Endothelial cell of umbilical vein (primary cell): ENCODE results near the gene ZNF749. TPM values are rescaled to one million over a fixed set of nuclear protein-coding genes. Genes with fewer than 3 reads are reported as not detected.
A peak's percentile ranks its signal among the peaks of the same experiment; 100 is the strongest.

Source experiments
- BruUV-seq: library from RNA; stranded (reverse); fragments of 400-500 nt; replicated peaks from 2 replicates; lab custom pipeline; 2021; lab: Mats Ljungman, UMichigan
- CTCF ChIA-PET: fragments of 300-600, 350-600 bp; sonication (Branson Sonifier 250); formaldehyde crosslinking; loops from one replicate; lab custom pipeline; 2021; ENCODE audit warnings: antibody characterized with exemption, inconsistent platforms; lab: Charles Lee
- POLR2A ChIA-PET: fragments of 300-600, 350-600 bp; sonication (Branson Sonifier 250); formaldehyde crosslinking; loops from one replicate; lab custom pipeline; 2021; ENCODE audit warnings: antibody characterized with exemption, inconsistent platforms; lab: Charles Lee
- DNase-seq: peaks from one replicate; pipeline ENCODE4 v3.0.0-alpha.2; 2011; ENCODE audit warnings: low read depth, low spot score
- FAIRE-seq: peaks from 2 replicates; lab custom pipeline; 2011; peaks lifted over from hg19 to GRCh38; lab: Jason Lieb, UNC
- H2AFZ ChIP-seq: 2 replicates; pipeline ENCODE4 v1.6.0; 2012; ENCODE audit warnings: low read depth, low read length, control low read depth, inconsistent platforms
- H3K27ac ChIP-seq: 2 replicates; pipeline ENCODE4 v1.5.1; 2011; ENCODE audit warnings: low read depth, mild to moderate bottlenecking, control low read depth, low read length, moderate library complexity; ENCODE audit not compliant: insufficient read depth
- H3K27me3 ChIP-seq, 2 experiments: 2 replicates each; pipeline versions ENCODE4 v1.6.0 to v1.6.1; 2011; ENCODE audit warnings: low read length in 2 of 2, mixed read lengths in 1 of 2; ENCODE audit not compliant: control insufficient read depth in 2 of 2, insufficient read depth in 2 of 2
- H3K36me3 ChIP-seq, 2 experiments: 2 replicates in 1 of 2; 3 replicates in 1 of 2; pipeline ENCODE4 v1.5.1; 2011; ENCODE audit warnings: low read length in 2 of 2, mild to moderate bottlenecking in 1 of 2, moderate library complexity in 1 of 2; ENCODE audit not compliant: control insufficient read depth in 2 of 2, insufficient read depth in 2 of 2; ENCODE audit errors: extremely low read depth in 1 of 2
- H3K4me1 ChIP-seq: 3 replicates; pipeline ENCODE4 v1.5.1; 2011; ENCODE audit warnings: mild to moderate bottlenecking, low read length; ENCODE audit not compliant: control insufficient read depth, insufficient read depth; ENCODE audit errors: extremely low read depth
- H3K4me2 ChIP-seq: 2 replicates; pipeline ENCODE4 v1.6.1; 2011; ENCODE audit warnings: low read length, control low read depth, mixed read lengths; ENCODE audit not compliant: insufficient read depth
- H3K4me3 ChIP-seq, 3 experiments: fragments of 200-600 bp in 1 of 3; sonication (generic), shearing (Covaris generic) in 1 of 3; replicated peaks in 1 of 3; 2 replicates each; pipeline ENCODE4 v1.5.1; 2011 to 2016; ENCODE audit warnings: control low read depth in 3 of 3, low read length in 3 of 3, mild to moderate bottlenecking in 2 of 3, inconsistent platforms in 1 of 3, low read depth in 1 of 3, moderate library complexity in 1 of 3; ENCODE audit not compliant: insufficient read depth in 1 of 3
- H3K79me2 ChIP-seq: 2 replicates; pipeline ENCODE4 v1.6.0; 2012; ENCODE audit warnings: low read length, inconsistent platforms; ENCODE audit not compliant: control insufficient read depth, insufficient read depth
- H3K9ac ChIP-seq: replicated peaks from 2 replicates; pipeline ENCODE3; 2011; ENCODE audit warnings: low read length, control low read depth; ENCODE audit not compliant: insufficient read depth; ENCODE audit errors: extremely low read depth
- H3K9me1 ChIP-seq: replicated peaks from 3 replicates; pipeline ENCODE4 v1.6.0; 2011; ENCODE audit warnings: mild to moderate bottlenecking, low read length; ENCODE audit not compliant: control insufficient read depth, insufficient read depth; ENCODE audit errors: extremely low read depth
- H3K9me3 ChIP-seq: replicated peaks from 2 replicates; pipeline ENCODE4 v1.5.1; 2012; ENCODE audit warnings: low read length, inconsistent platforms; ENCODE audit not compliant: control insufficient read depth, insufficient read depth
- H4K20me1 ChIP-seq: replicated peaks from 2 replicates; pipeline ENCODE3; 2011; ENCODE audit warnings: mild to moderate bottlenecking, low read length; ENCODE audit not compliant: control insufficient read depth, insufficient read depth; ENCODE audit errors: extremely low read depth
- EZH2 ChIP-seq: IDR thresholded peaks from 2 replicates; pipeline ENCODE4 v1.6.1; 2012; ENCODE audit warnings: borderline replicate concordance, low read depth, mild to moderate bottlenecking, moderate library complexity, low read length, inconsistent platforms; ENCODE audit not compliant: severe bottlenecking
- FOS ChIP-seq: IDR thresholded peaks from 2 replicates; pipeline ENCODE4 v1.6.1; 2011; ENCODE audit warnings: mild to moderate bottlenecking, low read length, moderate library complexity, borderline replicate concordance; ENCODE audit not compliant: insufficient read depth
- GATA2 ChIP-seq: IDR thresholded peaks from 2 replicates; pipeline ENCODE4 v1.7.0; 2011; ENCODE audit warnings: low read depth, mild to moderate bottlenecking, moderate library complexity, mixed read lengths, low read length; ENCODE audit not compliant: insufficient read length, insufficient read depth
- JUN ChIP-seq: IDR thresholded peaks from 2 replicates; pipeline ENCODE4 v1.6.1; 2011; ENCODE audit warnings: borderline replicate concordance, low read depth; ENCODE audit not compliant: insufficient read length, insufficient read depth
- MYC ChIP-seq: IDR thresholded peaks from one replicate; pipeline ENCODE4 v1.6.1; 2011; ENCODE audit warnings: mild to moderate bottlenecking, low read depth, low read length
- POLR2A ChIP-seq: IDR thresholded peaks from 2 replicates; pipeline ENCODE4 v1.6.1; 2012; ENCODE audit warnings: low read depth, mild to moderate bottlenecking, control low read depth, low read length
- POLR2AphosphoS5 ChIP-seq: IDR thresholded peaks from 2 replicates; pipeline ENCODE4 v1.6.1; 2012; ENCODE audit warnings: low read depth, mild to moderate bottlenecking, control low read depth, low read length, moderate library complexity; ENCODE audit not compliant: insufficient read depth
- dilution Hi-C: fragments of 300-500 bp; cut with MboI; formaldehyde crosslinking; loops from one replicate; pipeline ENCODE4 v1.15.0; 2019; ENCODE audit warnings: low sequenced_read_pairs; ENCODE audit not compliant: extremely low pct_ligation_motif_present
- intact Hi-C: fragments of 100-400 bp; cut with micrococcal nuclease; formaldehyde crosslinking; loops from one replicate; pipeline ENCODE4 v1.10.0; 2022
- polyA plus RNA-seq, 4 experiments: library from polyadenylated mRNA; depleted of rRNA in 3 of 4; stranded (reverse) in 3 of 4; unstranded in 1 of 4; fragments of >200 nt; gene quantifications; 2 replicates each; pipeline versions ENCODE4 v1.2.1 to v1.2.3, GENCODE V29; 2011 to 2012; ENCODE audit warnings: missing spikeins in 1 of 4
- total RNA-seq: library from RNA; stranded (reverse); gene quantifications from 2 replicates; pipeline ENCODE4 v1.2.3, GENCODE V29; 2021
- TF ChIP-seq, protein P1 (sequence below): IDR thresholded peaks from 2 replicates; pipeline ENCODE4 v1.6.1; 2011; ENCODE audit not compliant: insufficient read depth, insufficient read length
- TF ChIP-seq, protein P2 (sequence below), 2 donors: IDR thresholded peaks; 1 replicate in 1 of 2; 2 replicates in 1 of 2; pipeline ENCODE4 v1.5.1; 2011; ENCODE audit warnings: low read length in 2 of 2, mild to moderate bottlenecking in 2 of 2, moderate library complexity in 2 of 2, control low read depth in 1 of 2, inconsistent platforms in 1 of 2, low read depth in 1 of 2; ENCODE audit not compliant: insufficient read depth in 1 of 2; ENCODE audit errors: extremely low read depth in 1 of 2

Gene ZNF749
- total and polyA plus RNA-seq, 2 donors (not counting 3 experiments of a cell fraction or from before 2014, with no cell fraction given) = 8.5 to 11.5 TPM

DNA sequence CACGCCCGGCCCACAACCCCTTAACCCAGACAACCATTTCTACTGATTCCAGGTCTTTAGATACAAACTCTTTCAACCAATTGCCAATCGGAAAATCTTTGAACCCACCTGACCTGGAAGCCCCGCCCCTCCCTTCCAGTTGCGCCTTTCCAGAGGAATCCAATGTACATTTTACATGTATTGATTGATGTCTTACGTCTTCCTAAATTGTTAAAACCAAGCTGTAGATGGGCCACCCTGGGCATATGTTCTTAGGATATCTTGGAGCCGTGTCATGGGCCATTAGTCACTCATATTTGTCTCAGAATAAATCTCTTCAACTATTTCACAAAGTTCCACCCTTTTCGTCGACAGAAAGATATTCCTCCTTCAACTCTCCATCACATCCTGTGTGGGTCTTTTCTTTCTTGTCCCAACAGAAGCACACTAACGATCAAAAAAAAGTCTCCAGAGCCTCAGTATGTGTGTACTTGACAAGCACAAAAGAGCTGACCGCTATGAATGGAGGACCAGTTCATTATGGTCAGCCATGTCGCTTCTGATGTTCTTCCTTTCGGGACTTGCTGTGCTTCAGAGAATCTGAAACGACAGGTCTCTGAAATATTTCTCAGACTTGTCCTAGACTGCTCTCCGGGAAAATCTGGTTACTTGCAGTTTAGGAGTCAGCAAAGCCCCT lies 601 bp upstream of the ZNF749 start:
- Histone ChIP-seq H3K27me3 (no peaks in the 10 kb centered on the region), H3K9me3 (no peaks in the 10 kb centered on the region), H3K27ac (no peak overlapping the region), H3K4me3 (peak overlapping the region; percentile 38 to 81 (median 41)), H2AFZ (peak overlapping the region; percentile 89), H4K20me1 (no peaks in the 10 kb centered on the region), H3K4me1 (peaks cover 10% of the 10 kb centered on the region), H3K36me3 (peaks cover 0 to 2% of the 10 kb centered on the region in 2 experiments), H3K9ac (peak overlapping the region; percentile 28), H3K79me2 (peaks cover 17% of the 10 kb centered on the region), H3K9me1 (no peaks in the 10 kb centered on the region), H3K4me2 (peak overlapping the region; percentile 83)
- dilution Hi-C loops (no loop called here), intact Hi-C loops (loop anchor here (1.0 to 2.0 kb wide), 5 partner anchors 23 to 198 kb away; partner anchors contain the start of genes ZNF134, ZNF17, ZNF211 and ZNF416)
- ChIA-PET CTCF (interaction anchor here (1.2 to 1.8 kb wide), 2 partner anchors 28 to 247 kb away, joined by 3 to 7 read pairs; partner anchors contain the start of gene ZNF551), POLR2A (no interaction called here)
- FAIRE-seq (no peak), DNase-seq (no peak)
- BruUV-seq = TSS peak; percentile 55
- TF ChIP-seq POLR2A (no peak), FOS (no peak), EZH2 (no peak), GATA2 (no peak), MYC (no peak), POLR2AphosphoS5 (no peak), JUN (no peak)
- TF ChIP-seq, protein P1, sequence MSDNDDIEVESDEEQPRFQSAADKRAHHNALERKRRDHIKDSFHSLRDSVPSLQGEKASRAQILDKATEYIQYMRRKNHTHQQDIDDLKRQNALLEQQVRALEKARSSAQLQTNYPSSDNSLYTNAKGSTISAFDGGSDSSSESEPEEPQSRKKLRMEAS = no peak
- TF ChIP-seq, protein P2, sequence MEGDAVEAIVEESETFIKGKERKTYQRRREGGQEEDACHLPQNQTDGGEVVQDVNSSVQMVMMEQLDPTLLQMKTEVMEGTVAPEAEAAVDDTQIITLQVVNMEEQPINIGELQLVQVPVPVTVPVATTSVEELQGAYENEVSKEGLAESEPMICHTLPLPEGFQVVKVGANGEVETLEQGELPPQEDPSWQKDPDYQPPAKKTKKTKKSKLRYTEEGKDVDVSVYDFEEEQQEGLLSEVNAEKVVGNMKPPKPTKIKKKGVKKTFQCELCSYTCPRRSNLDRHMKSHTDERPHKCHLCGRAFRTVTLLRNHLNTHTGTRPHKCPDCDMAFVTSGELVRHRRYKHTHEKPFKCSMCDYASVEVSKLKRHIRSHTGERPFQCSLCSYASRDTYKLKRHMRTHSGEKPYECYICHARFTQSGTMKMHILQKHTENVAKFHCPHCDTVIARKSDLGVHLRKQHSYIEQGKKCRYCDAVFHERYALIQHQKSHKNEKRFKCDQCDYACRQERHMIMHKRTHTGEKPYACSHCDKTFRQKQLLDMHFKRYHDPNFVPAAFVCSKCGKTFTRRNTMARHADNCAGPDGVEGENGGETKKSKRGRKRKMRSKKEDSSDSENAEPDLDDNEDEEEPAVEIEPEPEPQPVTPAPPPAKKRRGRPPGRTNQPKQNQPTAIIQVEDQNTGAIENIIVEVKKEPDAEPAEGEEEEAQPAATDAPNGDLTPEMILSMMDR (IDR thresholded peaks at IDR 0.05; ENCODE audit: extremely low read depth in 1 of 2, insufficient read depth in 1 of 2, low read depth in 1 of 2, low read length in 2 of 2) = no peak
